Activated CD4-positive, alpha-beta T cell treated with anti-CD3 and anti-CD28 coated beads, Interleukin-2, Interleukin-4, amounts not matched to agents 100 ng/mL and 50 ng/mL, durations not matched to agents 16 hours and 8 hours (primary cell): ENCODE data around the gene CPLANE2.

Source experiments
- DNase-seq: peaks from one replicate; pipeline ENCODE4 v3.0.0-alpha.2; 2020; ENCODE audit warnings: low spot score

CPLANE2 gene

GRCh38 chr1:16187748-16188401 lies 49.1 kb downstream of the CPLANE2 start:
- peak; percentile 75 for DNase-seq

GRCh38 chr1:16186655-16187235 lies 50.2 kb downstream of the CPLANE2 start:
- DNase-seq, result no peak

DNA sequence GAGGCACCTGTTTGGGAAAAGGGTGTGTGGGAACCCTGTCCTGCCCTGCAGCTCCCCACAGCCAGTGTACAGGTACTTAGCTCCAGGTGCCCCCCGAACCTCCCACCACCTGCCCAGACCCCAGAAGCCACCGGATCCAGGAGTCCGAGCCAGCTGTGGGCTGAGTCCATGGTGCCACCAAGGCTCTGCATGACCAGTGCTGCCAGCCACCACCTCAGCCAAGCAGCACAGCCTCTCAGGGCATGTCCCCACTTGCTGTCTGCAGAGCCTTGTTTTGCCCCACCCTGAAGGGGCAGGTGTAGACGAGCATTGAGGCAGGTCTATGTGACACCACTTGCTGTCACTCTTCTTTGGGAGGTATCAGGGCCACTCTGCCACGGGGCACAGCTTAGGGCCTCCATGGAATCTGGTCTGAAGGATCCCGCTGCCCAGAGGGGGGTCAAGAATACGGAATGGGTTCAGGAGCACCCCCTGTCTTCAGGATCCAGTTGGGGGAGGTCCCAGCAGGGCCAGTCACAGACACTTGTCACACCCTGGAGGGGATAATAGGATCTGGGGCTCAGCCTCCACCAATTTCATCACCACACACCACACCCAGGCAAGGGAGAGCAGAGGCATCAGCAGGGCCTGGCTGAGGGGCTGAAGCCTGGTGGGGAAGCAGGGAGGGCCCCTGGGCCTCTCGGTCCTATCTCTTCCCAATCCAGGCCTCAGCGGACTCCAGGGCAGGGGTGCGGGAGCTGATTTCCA lies 52.3 kb downstream of the CPLANE2 start:
- no peak for DNase-seq

GRCh38 chr1:16183765-16184556 lies 53.0 kb downstream of the CPLANE2 start:
- no peak for DNase-seq

DNA sequence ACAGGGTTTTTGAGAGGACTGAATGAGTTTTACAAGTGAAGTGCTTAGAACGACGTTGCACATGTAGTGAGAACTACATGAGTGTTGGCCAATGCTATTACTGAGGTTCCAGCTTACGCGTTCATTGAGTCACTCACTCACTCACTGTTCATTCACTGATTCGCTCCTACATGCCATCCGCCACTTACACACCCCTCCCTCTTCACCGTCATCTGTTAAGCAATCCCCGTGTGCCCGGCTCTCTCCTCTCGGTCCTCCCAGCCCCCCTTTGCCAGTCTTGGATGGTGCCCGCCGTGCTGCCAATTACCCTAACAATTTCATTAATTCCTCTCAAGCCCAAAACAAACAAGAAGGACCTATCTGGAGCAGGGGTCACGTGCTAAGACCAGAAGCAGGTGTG lies 53.8 kb downstream of the CPLANE2 start:
- DNase-seq, result no peak

- DNase-seq, result no peak
Measured at GRCh38 chr1:16181887-16182719, 54.9 kb downstream of the CPLANE2 start.
